Measurements from ENCODE around the gene ZNF28.
A peak's percentile ranks its signal among the peaks of the same experiment; 100 is the strongest.
"Not testable (repeated sequence)": the region's sequence is repeated elsewhere in the genome, so short reads cannot be mapped to it uniquely, and the experiment has no call there.

The ZNF28 gene

DNA sequence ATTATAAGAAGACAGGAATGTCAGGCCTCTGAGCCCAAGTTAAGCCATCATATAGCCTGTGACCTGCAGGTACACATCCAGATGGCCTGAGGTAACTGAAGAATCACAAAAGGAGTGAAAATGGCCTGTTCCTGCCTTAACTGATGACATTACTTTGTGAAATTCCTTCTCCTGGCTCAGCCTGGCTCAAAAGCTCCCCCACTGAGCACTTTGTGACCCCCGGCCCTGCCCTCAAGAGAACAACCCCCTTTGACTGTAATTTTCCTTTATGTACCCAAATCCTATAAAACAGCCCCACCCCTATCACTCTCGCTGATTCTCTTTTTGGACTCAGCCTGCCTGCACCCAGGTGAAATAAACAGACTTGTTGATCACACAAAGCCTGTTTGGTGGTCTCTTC is 65.0 kb downstream of the ZNF28 start:
- DNase-seq: not testable (repeated sequence)

DNA sequence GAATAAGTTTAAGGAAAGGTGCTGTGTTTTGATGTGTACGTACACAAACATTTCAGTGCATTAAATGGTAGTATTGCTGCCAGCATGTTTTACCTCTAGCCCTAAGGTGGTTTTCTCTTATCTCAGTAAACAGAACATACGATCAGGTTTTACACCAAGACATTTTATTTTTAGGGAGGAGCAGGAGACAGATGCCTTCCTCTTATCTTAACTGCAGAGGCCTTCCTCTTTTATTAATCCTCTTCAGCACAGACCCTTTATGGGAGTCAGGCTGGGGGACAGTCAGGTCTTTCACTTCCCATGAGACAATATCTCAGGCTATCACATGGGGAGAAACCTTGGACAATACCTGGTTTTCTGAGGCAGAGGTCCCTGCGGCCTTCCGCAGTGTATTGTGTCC is 71.7 kb downstream of the ZNF28 start:
- no peak for DNase-seq

DNA sequence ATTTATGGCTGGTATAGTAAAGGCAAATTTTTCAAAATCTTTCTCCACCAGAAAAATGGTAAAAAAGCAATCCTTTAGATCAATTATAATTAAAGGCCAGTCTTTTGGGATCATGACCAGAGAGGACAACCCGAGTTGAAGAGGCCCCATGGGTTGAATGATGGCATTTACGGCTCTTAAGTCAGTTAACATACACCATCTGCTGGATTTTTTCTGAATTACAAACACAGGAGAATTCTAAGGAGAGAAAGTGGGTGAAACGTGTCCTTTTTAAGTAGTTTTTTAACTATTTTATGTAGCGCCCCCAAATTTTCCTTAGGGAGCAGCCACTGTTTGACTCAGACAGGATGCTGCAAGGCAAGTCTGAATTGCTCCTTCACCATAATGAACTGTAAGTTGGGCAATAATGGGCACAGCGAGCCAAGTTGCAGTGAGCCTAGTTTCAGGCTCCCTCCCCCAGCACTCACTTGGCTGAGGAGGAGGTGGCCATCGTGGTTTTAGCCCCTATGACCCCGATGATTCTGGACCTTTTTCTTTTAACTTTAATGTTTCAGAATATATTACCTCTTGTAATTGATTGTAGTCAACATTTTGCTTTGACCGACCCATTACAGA is 73.0 kb downstream of the ZNF28 start:
- DNase-seq: peak; percentile 57

Measured in EL (cell line).